HL-60/S4 treated with phorbol 12-myristate 13-acetate at 8.2 ng/mL for 4 days and 3 days (cell line): Measurements from ENCODE around the gene ANAPC16.
"Not testable (repeated sequence)": the region's sequence is repeated elsewhere in the genome, so short reads cannot be mapped to it uniquely, and the experiment has no call there.

Experiments
- in situ Hi-C: fragments of 300-500 bp; cut with MboI; formaldehyde crosslinking; loops from 2 replicates; pipeline ENCODE4 v1.15.0; 2022; ENCODE audit warnings: low sequenced_read_pairs

The ANAPC16 gene

GRCh38 chr10:72277340-72277995 lies 61.7 kb downstream of the ANAPC16 start:
- in situ Hi-C loops: no loop called here

DNA sequence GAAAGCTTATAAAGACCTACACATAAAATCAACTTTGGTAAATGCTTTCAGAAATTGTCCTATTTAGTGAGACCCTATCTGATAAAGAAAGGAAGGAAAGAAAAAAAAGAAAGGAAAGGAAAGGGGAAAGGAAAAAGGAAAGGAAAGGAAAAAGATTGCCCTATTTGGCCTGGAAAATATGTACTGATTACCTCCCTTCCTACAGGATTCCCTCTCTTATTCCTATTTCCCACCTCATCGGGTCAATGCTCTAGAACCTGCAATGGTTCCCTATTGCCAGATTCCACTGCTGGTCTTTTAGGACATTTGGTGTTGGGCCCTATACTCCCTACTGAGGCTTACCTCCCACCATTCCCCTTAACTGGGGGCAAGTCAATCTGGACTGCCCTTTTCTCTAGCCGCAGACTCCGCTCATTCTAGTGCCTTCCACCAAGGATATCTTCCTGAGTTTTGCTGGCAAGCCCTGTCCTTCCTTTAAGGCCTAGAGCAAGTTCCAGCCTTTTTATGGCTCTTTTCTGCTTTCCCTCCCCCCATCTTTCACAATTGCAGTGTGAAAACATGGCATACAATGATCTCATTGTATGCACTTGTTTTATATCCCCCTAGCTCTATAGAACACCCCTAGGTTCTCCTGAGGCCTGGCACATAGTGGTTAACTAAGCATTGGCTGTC lies 62.3 kb downstream of the ANAPC16 start:
- in situ Hi-C loops: no loop called here

- in situ Hi-C loops: no loop called here
Observed at GRCh38 chr10:72278668-72279393, 63.0 kb downstream of the ANAPC16 start.

DNA sequence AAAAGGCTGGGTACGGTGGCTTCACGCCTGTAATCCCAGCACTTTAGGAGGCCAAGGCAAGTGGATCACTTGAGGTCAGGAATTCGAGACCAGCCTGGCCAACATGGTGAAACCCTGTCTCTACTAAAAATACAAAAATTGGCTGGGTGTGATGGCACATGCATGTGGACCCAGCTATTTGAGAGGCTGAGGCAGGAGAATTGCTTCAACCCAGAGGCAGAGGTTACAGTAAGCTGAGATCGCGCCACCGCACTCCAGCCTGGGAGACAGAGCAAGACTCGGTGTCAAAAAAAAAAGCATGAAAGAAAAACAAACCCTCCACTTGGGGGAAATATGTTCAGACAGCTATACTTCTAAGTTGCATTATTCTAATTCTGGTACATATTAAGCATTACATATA lies 63.8 kb downstream of the ANAPC16 start:
- in situ Hi-C loops: not testable (repeated sequence)

- in situ Hi-C loops: no loop called here
Observed at GRCh38 chr10:72283131-72283530, 67.3 kb downstream of the ANAPC16 start.
